Endothelial cell of umbilical vein (primary cell): ENCODE measurements around the gene SYN1. TPM values are rescaled to one million over a fixed set of nuclear protein-coding genes. Genes with fewer than 3 reads are reported as not detected.

Experiments
- BruUV-seq: library from RNA; stranded (reverse); fragments of 400-500 nt; replicated peaks from 2 replicates; lab custom pipeline; 2021; lab: Mats Ljungman, UMichigan
- CTCF ChIA-PET: fragments of 300-600, 350-600 bp; sonication (Branson Sonifier 250); formaldehyde crosslinking; loops from one replicate; lab custom pipeline; 2021; ENCODE audit warnings: antibody characterized with exemption, inconsistent platforms; lab: Charles Lee
- POLR2A ChIA-PET: fragments of 300-600, 350-600 bp; sonication (Branson Sonifier 250); formaldehyde crosslinking; loops from one replicate; lab custom pipeline; 2021; ENCODE audit warnings: antibody characterized with exemption, inconsistent platforms; lab: Charles Lee
- DNase-seq: peaks from one replicate; pipeline ENCODE4 v3.0.0-alpha.2; 2011; ENCODE audit warnings: low read depth, low spot score
- FAIRE-seq: peaks from 2 replicates; lab custom pipeline; 2011; peaks lifted over from hg19 to GRCh38; lab: Jason Lieb, UNC
- H2AFZ ChIP-seq: 2 replicates; pipeline ENCODE4 v1.6.0; 2012; ENCODE audit warnings: low read depth, low read length, control low read depth, inconsistent platforms
- H3K27ac ChIP-seq: 2 replicates; pipeline ENCODE4 v1.5.1; 2011; ENCODE audit warnings: low read depth, mild to moderate bottlenecking, control low read depth, low read length, moderate library complexity; ENCODE audit not compliant: insufficient read depth
- H3K27me3 ChIP-seq, 2 experiments: 2 replicates each; pipeline versions ENCODE4 v1.6.0 to v1.6.1; 2011; ENCODE audit warnings: low read length in 2 of 2, mixed read lengths in 1 of 2; ENCODE audit not compliant: control insufficient read depth in 2 of 2, insufficient read depth in 2 of 2
- H3K36me3 ChIP-seq, 2 experiments: 2 replicates in 1 of 2; 3 replicates in 1 of 2; pipeline ENCODE4 v1.5.1; 2011; ENCODE audit warnings: low read length in 2 of 2, mild to moderate bottlenecking in 1 of 2, moderate library complexity in 1 of 2; ENCODE audit not compliant: control insufficient read depth in 2 of 2, insufficient read depth in 2 of 2; ENCODE audit errors: extremely low read depth in 1 of 2
- H3K4me1 ChIP-seq: 3 replicates; pipeline ENCODE4 v1.5.1; 2011; ENCODE audit warnings: mild to moderate bottlenecking, low read length; ENCODE audit not compliant: control insufficient read depth, insufficient read depth; ENCODE audit errors: extremely low read depth
- H3K4me2 ChIP-seq: 2 replicates; pipeline ENCODE4 v1.6.1; 2011; ENCODE audit warnings: low read length, control low read depth, mixed read lengths; ENCODE audit not compliant: insufficient read depth
- H3K4me3 ChIP-seq, 3 experiments: fragments of 200-600 bp in 1 of 3; sonication (generic), shearing (Covaris generic) in 1 of 3; replicated peaks in 1 of 3; 2 replicates each; pipeline ENCODE4 v1.5.1; 2011 to 2016; ENCODE audit warnings: control low read depth in 3 of 3, low read length in 3 of 3, mild to moderate bottlenecking in 2 of 3, inconsistent platforms in 1 of 3, low read depth in 1 of 3, moderate library complexity in 1 of 3; ENCODE audit not compliant: insufficient read depth in 1 of 3
- H3K79me2 ChIP-seq: 2 replicates; pipeline ENCODE4 v1.6.0; 2012; ENCODE audit warnings: low read length, inconsistent platforms; ENCODE audit not compliant: control insufficient read depth, insufficient read depth
- H3K9ac ChIP-seq: replicated peaks from 2 replicates; pipeline ENCODE3; 2011; ENCODE audit warnings: low read length, control low read depth; ENCODE audit not compliant: insufficient read depth; ENCODE audit errors: extremely low read depth
- H3K9me1 ChIP-seq: replicated peaks from 3 replicates; pipeline ENCODE4 v1.6.0; 2011; ENCODE audit warnings: mild to moderate bottlenecking, low read length; ENCODE audit not compliant: control insufficient read depth, insufficient read depth; ENCODE audit errors: extremely low read depth
- H3K9me3 ChIP-seq: replicated peaks from 2 replicates; pipeline ENCODE4 v1.5.1; 2012; ENCODE audit warnings: low read length, inconsistent platforms; ENCODE audit not compliant: control insufficient read depth, insufficient read depth
- H4K20me1 ChIP-seq: replicated peaks from 2 replicates; pipeline ENCODE3; 2011; ENCODE audit warnings: mild to moderate bottlenecking, low read length; ENCODE audit not compliant: control insufficient read depth, insufficient read depth; ENCODE audit errors: extremely low read depth
- CTCF ChIP-seq, 2 donors: IDR thresholded peaks; 1 replicate in 1 of 2; 2 replicates in 1 of 2; pipeline ENCODE4 v1.5.1; 2011; ENCODE audit warnings: low read length in 2 of 2, mild to moderate bottlenecking in 2 of 2, moderate library complexity in 2 of 2, control low read depth in 1 of 2, inconsistent platforms in 1 of 2, low read depth in 1 of 2; ENCODE audit not compliant: insufficient read depth in 1 of 2; ENCODE audit errors: extremely low read depth in 1 of 2
- EZH2 ChIP-seq: IDR thresholded peaks from 2 replicates; pipeline ENCODE4 v1.6.1; 2012; ENCODE audit warnings: borderline replicate concordance, low read depth, mild to moderate bottlenecking, moderate library complexity, low read length, inconsistent platforms; ENCODE audit not compliant: severe bottlenecking
- FOS ChIP-seq: IDR thresholded peaks from 2 replicates; pipeline ENCODE4 v1.6.1; 2011; ENCODE audit warnings: mild to moderate bottlenecking, low read length, moderate library complexity, borderline replicate concordance; ENCODE audit not compliant: insufficient read depth
- GATA2 ChIP-seq: IDR thresholded peaks from 2 replicates; pipeline ENCODE4 v1.7.0; 2011; ENCODE audit warnings: low read depth, mild to moderate bottlenecking, moderate library complexity, mixed read lengths, low read length; ENCODE audit not compliant: insufficient read length, insufficient read depth
- JUN ChIP-seq: IDR thresholded peaks from 2 replicates; pipeline ENCODE4 v1.6.1; 2011; ENCODE audit warnings: borderline replicate concordance, low read depth; ENCODE audit not compliant: insufficient read length, insufficient read depth
- MAX ChIP-seq: IDR thresholded peaks from 2 replicates; pipeline ENCODE4 v1.6.1; 2011; ENCODE audit not compliant: insufficient read depth, insufficient read length
- MYC ChIP-seq: IDR thresholded peaks from one replicate; pipeline ENCODE4 v1.6.1; 2011; ENCODE audit warnings: mild to moderate bottlenecking, low read depth, low read length
- POLR2A ChIP-seq: IDR thresholded peaks from 2 replicates; pipeline ENCODE4 v1.6.1; 2012; ENCODE audit warnings: low read depth, mild to moderate bottlenecking, control low read depth, low read length
- POLR2AphosphoS5 ChIP-seq: IDR thresholded peaks from 2 replicates; pipeline ENCODE4 v1.6.1; 2012; ENCODE audit warnings: low read depth, mild to moderate bottlenecking, control low read depth, low read length, moderate library complexity; ENCODE audit not compliant: insufficient read depth
- dilution Hi-C: fragments of 300-500 bp; cut with MboI; formaldehyde crosslinking; loops from one replicate; pipeline ENCODE4 v1.15.0; 2019; ENCODE audit warnings: low sequenced_read_pairs; ENCODE audit not compliant: extremely low pct_ligation_motif_present
- intact Hi-C: fragments of 100-400 bp; cut with micrococcal nuclease; formaldehyde crosslinking; loops from one replicate; pipeline ENCODE4 v1.10.0; 2022
- polyA plus RNA-seq, 4 experiments: library from polyadenylated mRNA; depleted of rRNA in 3 of 4; stranded (reverse) in 3 of 4; unstranded in 1 of 4; fragments of >200 nt; gene quantifications; 2 replicates each; pipeline versions ENCODE4 v1.2.1 to v1.2.3, GENCODE V29; 2011 to 2012; ENCODE audit warnings: missing spikeins in 1 of 4
- total RNA-seq: library from RNA; stranded (reverse); gene quantifications from 2 replicates; pipeline ENCODE4 v1.2.3, GENCODE V29; 2021

Gene SYN1
- total and polyA plus RNA-seq, 2 donors (not counting 3 experiments of a cell fraction or from before 2014, with no cell fraction given), result not detected

DNA sequence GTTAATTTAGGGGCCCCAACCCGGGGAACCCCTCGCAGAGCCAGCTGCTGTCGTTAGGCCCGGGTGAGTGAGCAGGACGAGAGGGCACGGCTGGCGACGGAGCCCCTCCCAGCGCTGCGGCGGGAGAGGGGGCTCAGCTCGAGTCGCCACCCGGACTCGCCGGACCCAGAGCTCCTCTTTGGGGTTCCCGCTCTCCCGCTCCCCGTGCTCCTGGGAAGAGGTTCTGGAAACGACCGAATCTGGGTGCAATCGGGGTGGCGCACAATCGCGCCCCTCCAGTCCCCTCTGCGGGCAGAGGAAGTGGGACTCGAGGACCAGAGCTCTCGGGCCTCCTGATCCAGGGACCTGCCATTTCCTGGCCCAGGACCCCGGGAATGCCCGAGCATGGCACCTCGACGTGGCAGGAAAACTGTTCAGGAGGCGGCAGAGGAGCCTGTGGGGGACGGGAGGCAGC, 95.9 kb downstream of the SYN1 start:
- no peaks in the 10 kb centered on the region for H3K9me3 ChIP-seq
- H3K27me3 ChIP-seq, result no peaks in the 10 kb centered on the region
- no peaks in the 10 kb centered on the region for H4K20me1 ChIP-seq
- no peaks in the 10 kb centered on the region for H3K9me1 ChIP-seq
- BruUV-seq, result no TSS peak
- CTCF ChIA-PET, result interaction anchor here (0.6 to 6.0 kb wide), 29 partner anchors 9 to 489 kb away, joined by 3 to 101 read pairs (median 4); partner anchors contain the start of genes CFP and USP11
- peak overlapping the region; percentile 79 for H2AFZ ChIP-seq
- H3K4me3 ChIP-seq, result peak overlapping the region in 2 of 3 experiments; percentile 43 to 56
- intact Hi-C loops, result loop anchor here (1.0 to 5.0 kb wide), 4 partner anchors 26 to 330 kb away; partner anchors contain the start of genes CDK16, UBA1 and ZNF41
- no peak overlapping the region for H3K27ac ChIP-seq
- TF ChIP-seq MYC (no peak), POLR2A (no peak), JUN (no peak), MAX (no peak), GATA2 (no peak), POLR2AphosphoS5 (no peak), CTCF (IDR thresholded peaks at IDR 0.05; ENCODE audit: extremely low read depth in 1 of 2, insufficient read depth in 1 of 2, low read depth in 1 of 2, low read length in 2 of 2) (no peak), EZH2 (no peak), FOS (no peak)
- H3K9ac ChIP-seq, result no peak overlapping the region
- H3K4me2 ChIP-seq, result peak overlapping the region; percentile 66
- H3K36me3 ChIP-seq, result no peaks in the 10 kb centered on the region
- no peak for FAIRE-seq
- POLR2A ChIA-PET, result interaction anchor here (0.6 to 1.2 kb wide), 3 partner anchors 139 to 306 kb away, joined by 3 to 4 read pairs (median 3); no protein-coding TSS in a partner anchor
- no peaks in the 10 kb centered on the region for H3K79me2 ChIP-seq
- dilution Hi-C loops, result no loop called here
- DNase-seq, result no peak
- no peaks in the 10 kb centered on the region for H3K4me1 ChIP-seq
